Breast epithelium (tissue), 3 donors: ENCODE measurements around the gene TMEM200C.

ENCODE experiments used
- POLR2A ChIP-seq: fragments of 450-650 bp; IDR thresholded peaks from one replicate; pipeline ENCODE4 v1.6.1; 2016; ENCODE audit warnings: antibody characterized with exemption, mild to moderate bottlenecking, moderate library complexity
- POLR2AphosphoS5 ChIP-seq, 3 donors: sonication (generic); formaldehyde crosslinking; IDR thresholded peaks; one replicate each; pipeline ENCODE4 v1.6.1; 2017; ENCODE audit warnings: antibody characterized with exemption in 3 of 3
- TF ChIP-seq, protein P1 (sequence below), 3 donors: fragments of 450-650 bp; IDR thresholded peaks; one replicate each; pipeline ENCODE4 v1.5.1; 2016 to 2017; ENCODE audit warnings: antibody characterized with exemption in 3 of 3, mild to moderate bottlenecking in 3 of 3, moderate library complexity in 3 of 3

GRCh38 chr18:5841518-5841917 lies 53.8 kb downstream of the TMEM200C start:
- TF ChIP-seq, protein P1, sequence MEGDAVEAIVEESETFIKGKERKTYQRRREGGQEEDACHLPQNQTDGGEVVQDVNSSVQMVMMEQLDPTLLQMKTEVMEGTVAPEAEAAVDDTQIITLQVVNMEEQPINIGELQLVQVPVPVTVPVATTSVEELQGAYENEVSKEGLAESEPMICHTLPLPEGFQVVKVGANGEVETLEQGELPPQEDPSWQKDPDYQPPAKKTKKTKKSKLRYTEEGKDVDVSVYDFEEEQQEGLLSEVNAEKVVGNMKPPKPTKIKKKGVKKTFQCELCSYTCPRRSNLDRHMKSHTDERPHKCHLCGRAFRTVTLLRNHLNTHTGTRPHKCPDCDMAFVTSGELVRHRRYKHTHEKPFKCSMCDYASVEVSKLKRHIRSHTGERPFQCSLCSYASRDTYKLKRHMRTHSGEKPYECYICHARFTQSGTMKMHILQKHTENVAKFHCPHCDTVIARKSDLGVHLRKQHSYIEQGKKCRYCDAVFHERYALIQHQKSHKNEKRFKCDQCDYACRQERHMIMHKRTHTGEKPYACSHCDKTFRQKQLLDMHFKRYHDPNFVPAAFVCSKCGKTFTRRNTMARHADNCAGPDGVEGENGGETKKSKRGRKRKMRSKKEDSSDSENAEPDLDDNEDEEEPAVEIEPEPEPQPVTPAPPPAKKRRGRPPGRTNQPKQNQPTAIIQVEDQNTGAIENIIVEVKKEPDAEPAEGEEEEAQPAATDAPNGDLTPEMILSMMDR (IDR thresholded peaks at IDR 0.05) = no peak
- TF ChIP-seq POLR2A (no peak), POLR2AphosphoS5 (IDR thresholded peaks at IDR 0.05) (no peak)
